Endothelial cell of umbilical vein (primary cell): ENCODE results near the gene ULBP3.
"Not testable (repeated sequence)": the region's sequence is repeated elsewhere in the genome, so short reads cannot be mapped to it uniquely, and the experiment has no call there.

ENCODE experiments used
- CTCF ChIP-seq, 2 donors: IDR thresholded peaks; 1 replicate in 1 of 2; 2 replicates in 1 of 2; pipeline ENCODE4 v1.5.1; 2011; ENCODE audit warnings: low read length in 2 of 2, mild to moderate bottlenecking in 2 of 2, moderate library complexity in 2 of 2, control low read depth in 1 of 2, inconsistent platforms in 1 of 2, low read depth in 1 of 2; ENCODE audit not compliant: insufficient read depth in 1 of 2; ENCODE audit errors: extremely low read depth in 1 of 2
- MAX ChIP-seq: IDR thresholded peaks from 2 replicates; pipeline ENCODE4 v1.6.1; 2011; ENCODE audit not compliant: insufficient read depth, insufficient read length
- POLR2AphosphoS5 ChIP-seq: IDR thresholded peaks from 2 replicates; pipeline ENCODE4 v1.6.1; 2012; ENCODE audit warnings: low read depth, mild to moderate bottlenecking, control low read depth, low read length, moderate library complexity; ENCODE audit not compliant: insufficient read depth

GRCh38 chr6:150021870-150022269 lies 47.1 kb downstream of the ULBP3 start:
- TF ChIP-seq MAX; POLR2AphosphoS5; CTCF (IDR thresholded peaks at IDR 0.05; ENCODE audit: extremely low read depth in 1 of 2, insufficient read depth in 1 of 2, low read depth in 1 of 2, low read length in 2 of 2): not testable (repeated sequence)
